Limb (tissue), 2 donors: Measurements from ENCODE around the gene TOPORS.
"Not testable (repeated sequence)": the region's sequence is repeated elsewhere in the genome, so short reads cannot be mapped to it uniquely, and the experiment has no call there.

Experiments used
- DNase-seq, 2 donors: peaks; one replicate each; pipeline ENCODE4 v3.0.0-alpha.2; 2016; ENCODE audit errors: extremely low spot score in 2 of 2

TOPORS gene

DNA sequence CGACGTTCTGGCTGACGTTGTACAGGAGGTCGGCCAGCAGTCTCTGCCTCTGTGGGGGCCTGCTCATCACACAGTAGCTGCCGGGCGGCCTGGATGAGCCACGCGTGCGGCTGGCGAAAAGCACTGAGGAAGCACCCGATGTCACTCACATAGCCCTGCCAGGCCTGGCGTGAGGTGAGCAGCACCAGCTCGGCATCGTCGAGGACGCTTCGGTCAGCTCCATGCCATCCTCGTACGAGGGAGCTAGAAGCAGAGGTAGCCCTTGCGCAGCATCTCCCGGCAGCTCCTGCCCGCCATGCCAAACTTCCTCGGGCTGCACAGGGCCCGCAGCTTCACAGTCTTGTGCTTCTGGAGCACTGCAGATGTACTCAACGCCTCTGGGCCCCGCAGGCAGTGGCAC lies 14.4 kb upstream of the TOPORS start:
- no peak for DNase-seq

DNA sequence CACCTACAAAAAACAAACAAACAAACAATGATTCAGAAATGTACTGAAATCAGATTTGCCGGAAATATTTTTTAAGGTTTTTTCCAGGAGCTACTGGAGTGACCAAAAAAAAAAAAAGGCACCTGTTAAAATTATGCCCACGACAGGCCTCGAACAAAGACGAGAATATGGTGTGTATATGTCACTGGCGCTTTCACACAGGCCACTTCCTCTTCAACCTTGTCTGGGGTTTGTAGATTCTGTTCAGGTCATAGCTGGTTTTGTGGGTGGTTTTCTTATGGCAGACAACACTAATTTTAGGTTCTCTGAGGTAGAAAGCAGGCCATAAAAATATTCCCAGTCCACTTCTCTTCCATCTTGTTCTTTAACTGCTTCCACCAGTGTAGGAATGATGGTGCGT lies 13.6 kb upstream of the TOPORS start:
- no peak for DNase-seq

DNA sequence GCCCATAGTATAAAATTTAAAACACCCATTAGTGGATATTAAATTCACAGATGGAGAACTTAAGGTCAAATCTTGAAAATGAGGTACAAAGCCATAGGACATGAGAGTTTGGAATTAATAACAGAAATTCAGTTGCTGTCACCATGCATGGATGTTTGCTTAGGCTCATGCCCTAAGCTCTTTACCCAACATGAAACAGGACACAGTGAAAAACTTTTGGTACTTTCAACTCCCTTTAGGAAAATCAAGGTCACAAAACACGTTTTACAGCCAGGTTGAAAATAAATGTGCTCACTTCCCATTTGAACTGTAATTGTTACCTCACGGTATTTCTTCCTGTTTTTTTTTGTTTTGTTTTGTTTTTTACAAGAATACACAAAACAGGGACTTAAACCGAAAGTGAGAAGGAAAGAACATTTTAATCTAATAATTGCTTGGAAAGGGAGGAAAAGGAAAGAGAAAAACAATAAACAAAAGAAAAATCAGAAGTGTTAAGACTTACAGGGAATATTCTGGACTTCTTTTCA lies 6.1 kb upstream of the TOPORS start:
- DNase-seq, result no peak

DNA sequence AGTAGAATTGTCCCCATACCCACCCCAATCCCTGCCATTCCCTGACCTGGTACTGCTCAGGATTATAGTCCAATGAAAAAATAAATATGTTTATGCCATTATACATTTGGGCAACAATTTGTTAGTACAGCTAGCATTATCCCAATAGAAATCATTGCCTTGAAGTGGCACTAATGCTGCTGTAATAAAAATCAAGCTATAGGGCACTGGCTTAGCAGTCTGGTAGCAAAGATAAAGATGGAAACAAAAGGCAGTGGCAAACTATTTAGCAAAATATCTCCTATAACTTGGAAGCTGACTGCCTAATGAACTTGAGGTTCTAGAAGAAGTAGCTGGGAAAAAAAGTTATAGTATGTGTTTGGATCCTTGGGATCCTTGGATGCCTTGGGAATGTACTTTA lies 2.2 kb upstream of the TOPORS start:
- no peak for DNase-seq

DNA sequence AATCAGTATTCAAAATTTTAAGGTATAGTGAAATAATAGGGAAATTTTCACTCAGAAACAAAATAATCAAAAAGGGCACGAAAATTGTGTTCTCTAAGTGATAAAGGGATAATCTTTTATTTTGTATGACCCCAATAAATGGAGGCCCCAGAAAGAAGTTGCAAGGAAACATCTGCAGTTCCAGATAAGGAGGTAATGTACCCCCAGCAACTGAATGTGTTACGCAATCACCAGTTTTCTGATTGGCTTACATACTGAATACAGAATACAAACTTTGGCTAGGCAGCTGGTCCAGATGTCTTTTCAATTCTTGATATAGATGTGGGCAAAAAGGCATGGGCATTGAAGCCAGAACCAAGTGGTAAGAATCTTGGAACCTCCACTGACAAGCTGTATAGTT lies 1.7 kb upstream of the TOPORS start:
- no peak for DNase-seq

DNA sequence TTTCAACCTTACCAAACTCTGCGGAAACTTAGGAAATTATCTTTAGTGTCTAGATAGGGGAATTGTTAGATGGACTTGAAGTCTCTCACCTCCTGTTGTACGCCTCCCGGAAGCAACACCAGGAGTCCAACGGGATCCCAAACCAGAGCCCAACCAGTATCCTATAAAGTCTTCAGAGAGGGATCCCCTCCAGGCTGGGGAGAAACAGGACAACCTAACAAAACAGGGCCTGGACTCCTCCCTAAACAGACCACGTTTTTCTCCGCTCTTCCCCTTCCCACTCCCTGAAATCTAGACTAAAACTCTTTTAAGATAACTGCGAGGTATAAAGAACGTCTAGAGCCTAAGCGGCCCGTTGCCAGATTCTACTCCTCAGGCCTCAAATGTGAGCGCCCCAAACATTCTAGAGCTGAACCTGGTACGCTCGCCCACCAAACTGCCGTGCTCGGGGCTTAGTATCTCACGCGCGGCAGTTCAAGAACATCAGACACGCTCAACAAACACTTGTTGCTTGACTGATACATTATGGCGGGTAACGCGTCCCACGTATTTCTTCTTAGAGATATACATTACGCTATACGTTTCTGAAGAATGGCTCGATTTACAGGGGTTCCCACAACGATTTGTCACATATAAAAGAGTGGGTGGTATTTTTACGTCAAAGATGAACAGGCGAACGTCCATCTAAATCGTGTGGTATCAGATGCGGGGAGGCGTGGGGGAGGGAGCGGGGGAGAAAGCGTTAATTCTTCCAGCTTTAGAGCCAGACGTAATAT lies 922 bp downstream of the TOPORS start:
- DNase-seq, result peak; percentile 32 to 62

DNA sequence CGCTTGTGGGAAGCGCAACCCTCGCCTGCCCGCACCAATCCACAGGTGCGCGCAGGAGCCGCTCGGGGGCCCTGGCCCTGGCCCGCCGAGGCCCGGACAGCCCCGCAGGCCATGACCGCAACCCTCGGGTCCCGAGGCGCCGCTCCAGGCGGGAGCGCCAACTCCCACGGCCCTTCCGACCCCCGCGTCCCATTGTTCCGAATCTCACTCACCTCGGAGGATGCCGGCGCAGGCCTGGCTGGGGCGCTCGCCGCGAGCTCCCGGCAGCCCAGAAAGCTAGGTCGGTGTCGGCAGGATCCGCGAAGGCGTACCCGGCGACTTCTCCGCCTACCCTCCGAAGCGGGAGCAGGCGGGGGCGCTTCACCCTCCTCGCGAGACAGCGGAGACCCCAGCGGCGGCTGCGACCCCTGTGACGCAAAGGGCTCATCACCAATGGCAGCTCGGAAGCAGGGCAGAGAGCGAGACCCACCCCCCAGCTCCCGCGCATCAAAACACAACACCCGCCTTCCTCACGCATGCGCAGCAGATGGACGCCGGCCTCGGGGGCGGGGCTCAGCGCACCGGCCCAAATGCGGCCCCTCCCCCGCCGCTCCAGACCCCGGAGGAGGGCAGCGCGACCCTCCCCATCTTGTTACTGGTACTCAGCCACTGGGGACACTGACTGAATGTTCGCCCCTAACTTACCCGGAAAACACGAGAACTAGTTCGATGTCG lies 1.7 kb downstream of the TOPORS start:
- peak; percentile 96 to 99 for DNase-seq

DNA sequence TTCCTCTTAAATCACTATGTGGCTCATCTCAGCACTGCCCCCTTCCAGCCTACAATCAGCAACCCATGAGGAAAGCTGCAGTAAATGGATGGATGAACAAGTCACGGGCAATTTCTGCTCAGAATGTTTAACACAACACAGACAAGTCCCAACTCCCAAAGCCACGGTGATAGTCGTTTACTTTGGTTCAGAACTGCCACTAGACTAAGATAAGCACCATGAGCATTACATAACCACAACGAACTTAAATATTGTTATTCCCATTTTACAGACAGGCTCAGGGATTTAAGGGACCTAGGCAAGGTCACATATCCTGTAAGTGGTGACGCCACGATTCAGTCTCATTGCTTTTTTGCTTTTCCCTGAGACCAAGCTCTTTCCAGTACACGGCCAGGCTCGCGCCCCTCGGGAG lies 2.2 kb downstream of the TOPORS start:
- peak in 1 of 2 donors; percentile 30 for DNase-seq

DNA sequence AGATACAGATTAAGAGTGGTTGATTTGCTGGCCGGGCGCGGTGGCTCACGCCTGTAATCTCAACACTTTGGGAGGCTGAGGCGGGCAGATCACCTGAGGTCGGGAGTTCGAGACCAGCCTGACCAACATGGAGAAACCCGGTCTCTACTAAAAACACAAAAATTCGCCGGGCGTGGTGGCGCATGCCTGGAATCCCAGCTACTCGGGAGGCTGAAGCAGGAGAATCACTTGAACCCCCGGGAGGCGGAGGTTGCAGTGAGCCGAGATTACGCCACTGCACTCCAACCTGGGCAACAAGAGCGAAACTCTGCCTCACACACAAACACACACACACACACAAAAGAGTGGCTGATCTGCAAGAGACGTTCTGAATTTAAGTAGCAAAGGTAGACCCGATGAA lies 4.2 kb downstream of the TOPORS start:
- DNase-seq, result not testable (repeated sequence)

DNA sequence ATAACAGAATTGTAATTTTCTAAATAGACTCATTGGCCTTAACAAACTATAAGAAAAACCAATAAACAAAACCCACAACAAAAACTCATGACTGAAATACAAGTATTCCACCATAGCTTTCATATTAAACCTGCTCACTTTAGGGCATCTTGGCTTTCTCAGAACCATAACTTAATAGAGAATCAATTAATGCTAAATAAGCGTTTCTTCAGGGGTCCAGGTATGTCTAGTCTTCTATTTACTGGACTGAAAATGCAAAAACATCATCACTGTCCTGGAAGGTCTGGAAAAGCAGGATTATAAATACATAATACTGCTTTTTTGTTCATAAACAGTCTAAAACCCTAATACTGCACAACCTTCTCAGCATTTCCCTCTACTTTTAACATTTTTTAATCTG lies 6.5 kb downstream of the TOPORS start:
- DNase-seq, result no peak

DNA sequence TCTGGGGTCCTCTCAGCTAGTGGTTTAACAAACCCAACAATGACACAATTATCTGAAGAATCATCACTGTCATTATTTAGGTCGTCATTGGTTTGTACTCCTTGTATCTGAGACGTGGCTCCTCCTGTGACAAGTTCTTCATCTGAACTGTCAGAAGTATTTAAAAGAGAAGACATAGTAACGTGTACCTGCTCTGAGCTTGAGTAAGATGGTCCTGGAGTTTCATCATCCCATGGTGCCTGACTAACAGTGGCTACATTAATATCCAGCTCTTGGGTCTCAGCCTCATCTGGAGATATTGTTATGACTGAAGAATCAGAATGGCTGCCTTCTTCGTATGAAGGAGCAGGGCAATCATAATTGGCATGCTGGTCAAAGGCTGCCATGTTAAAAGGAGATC lies 9.3 kb downstream of the TOPORS start:
- DNase-seq, result no peak

DNA sequence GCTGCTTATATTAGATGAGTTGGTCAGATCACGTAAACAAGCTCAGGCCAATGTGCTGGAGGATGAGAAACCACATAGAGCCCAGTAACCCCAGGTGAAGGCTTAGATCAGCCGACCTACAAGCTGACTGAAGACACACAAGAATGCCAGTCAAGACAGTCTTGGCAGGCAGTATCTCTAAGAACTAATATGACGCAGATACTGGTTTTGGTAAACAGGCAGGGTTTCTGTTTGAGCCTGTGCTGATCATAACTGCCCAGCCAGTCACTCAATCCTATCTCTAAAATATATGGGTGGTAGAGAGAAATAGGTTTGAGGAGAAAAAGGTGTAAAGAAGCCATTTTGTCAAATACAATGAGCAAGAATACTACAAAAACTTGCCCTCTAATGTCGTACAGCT lies 18.6 kb downstream of the TOPORS start:
- no peak for DNase-seq

DNA sequence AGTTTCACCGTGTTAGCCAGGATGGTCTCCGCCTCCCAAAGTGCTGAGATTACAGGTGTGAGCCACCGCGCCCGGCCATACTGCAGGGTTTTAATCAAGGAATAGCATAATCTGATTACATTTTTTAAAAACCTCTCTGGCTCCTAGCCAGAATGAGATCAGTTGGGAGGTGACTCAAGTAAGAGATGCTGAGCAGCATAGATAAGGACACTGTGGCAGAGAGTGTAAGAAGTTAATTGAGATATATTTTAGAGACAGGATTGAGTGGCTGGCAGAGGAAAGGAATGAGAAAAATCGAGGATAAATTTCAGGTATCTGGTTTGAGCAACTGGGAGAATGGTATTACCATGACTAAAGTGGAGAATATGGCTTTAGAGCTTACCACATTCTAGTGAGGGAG lies 19.1 kb downstream of the TOPORS start:
- no peak for DNase-seq

DNA sequence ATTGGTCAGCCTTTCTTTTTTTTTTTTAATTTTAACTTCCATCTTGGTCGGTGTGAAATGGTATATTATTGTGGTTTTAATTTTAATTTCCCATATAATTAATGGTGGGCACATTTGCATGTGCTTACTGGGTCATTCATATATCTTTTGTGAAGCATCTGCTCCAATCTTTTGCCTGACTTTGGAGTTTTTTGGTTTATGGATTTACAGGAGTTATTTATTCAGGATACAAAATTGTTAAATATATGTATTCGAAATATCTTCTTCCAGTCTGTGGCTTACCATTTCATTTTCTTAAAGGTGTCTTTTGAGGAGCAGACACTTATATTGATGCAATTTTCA lies 25.7 kb downstream of the TOPORS start:
- no peak for DNase-seq

DNA sequence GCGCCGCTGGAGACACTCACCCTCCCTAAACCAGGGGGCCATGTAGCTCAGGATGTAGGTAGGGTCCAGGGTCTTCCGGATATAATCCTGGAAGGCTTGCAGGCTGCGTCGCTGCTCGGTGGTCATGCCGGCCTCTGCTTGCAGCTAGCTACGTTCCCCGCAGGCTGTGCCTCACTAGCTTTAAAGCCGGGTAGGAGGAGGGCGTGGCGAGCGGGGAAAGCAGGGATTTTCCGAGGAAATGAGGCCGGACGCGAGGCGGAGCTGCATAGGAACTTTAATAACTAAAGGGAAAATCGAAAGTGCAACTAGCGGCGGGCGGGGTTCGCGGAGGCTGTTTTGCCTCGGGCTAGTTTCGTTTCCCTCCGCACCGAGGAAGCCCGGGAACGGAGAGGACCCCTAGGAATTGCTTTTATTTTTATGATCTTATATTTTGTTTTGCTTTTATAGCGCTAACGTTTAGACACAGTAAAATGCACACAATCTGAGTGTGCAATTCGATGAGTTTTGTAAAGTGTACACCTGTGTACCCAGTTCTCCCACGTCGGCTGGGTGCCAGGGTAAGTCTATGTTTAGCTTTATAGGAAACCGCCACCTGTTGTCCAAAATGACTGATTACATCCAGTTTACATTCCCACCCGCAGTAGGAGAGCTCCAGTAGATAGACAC lies 26.2 kb downstream of the TOPORS start, which contains the start of gene RIGI:
Gene RIGI, minus strand, starts transcription at position 156 of the 666 bp plus-strand sequence. Its CDS starts 30 bp downstream, at position 126.
- peak; percentile 87 to 88 for DNase-seq

DNA sequence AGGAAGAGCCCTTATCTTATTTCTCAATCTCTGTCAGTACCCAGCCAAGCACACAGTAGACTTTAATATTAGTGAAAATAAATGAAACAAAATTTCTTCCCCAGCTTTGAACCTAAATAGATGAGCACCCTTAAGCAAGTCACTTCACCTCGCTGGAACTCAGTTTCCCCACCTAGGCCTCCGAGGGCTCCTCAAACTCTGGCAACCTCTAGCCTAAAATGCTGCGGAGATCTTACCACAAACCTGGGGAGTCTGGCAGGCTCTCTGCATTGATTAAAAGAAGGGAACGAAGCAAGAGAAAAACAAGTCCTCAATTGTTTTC lies 26.7 kb downstream of the TOPORS start:
- DNase-seq, result no peak

DNA sequence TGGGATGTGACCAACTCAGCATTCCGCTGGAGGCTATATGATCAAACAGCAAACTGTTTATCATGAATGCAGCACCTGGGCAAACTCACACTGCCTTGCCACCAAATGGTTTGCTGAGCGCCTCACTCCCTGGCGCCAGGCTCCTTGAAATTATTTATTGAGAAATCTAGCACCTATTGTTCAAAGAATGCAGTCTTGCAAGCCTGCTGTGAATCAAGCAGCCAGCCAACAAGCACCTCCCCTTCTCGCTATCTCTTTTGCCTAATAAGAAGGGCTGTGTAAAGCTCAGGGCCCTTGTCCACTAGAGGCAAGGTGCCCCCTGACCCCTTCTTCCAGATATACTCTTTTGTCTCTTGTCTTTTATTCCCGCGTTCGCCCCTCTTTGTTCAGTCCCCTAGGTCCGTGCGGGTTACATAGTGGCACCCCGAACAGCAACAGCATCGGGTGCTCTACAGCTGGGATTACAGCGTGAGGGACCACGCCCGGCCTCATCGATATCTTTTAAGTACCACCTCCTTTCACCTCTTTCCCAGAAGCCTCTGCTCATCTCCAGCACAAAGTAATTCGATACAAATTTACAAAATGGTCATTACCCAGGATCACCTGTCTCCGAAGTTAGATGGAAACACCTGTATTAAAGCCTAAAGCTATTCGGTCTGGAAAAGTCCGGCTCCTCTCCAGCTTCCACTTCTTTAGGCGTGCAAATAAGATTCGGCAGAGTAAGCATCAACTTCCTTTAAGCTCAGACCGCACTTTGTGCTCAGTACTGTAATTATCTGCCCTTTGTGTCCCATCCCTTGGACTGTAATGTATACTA lies 27.3 kb downstream of the TOPORS start:
- DNase-seq, result no peak

DNA sequence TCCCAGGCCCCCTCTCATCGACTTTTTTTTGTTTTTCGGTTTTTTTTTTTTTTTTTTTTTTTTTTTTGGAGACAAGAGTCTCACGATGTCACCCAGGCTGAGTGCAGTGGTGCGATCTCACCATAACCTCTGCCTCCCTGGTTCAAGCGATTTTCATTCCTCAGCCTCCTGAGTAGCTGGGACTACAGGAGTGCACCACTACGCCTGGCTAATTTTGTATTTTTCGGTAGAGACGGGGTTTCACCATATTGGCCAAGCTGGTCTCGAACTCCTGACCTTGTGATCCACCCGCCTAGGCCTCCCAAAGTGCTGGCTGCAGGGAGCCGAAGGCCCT lies 27.9 kb downstream of the TOPORS start:
- not testable (repeated sequence) for DNase-seq

DNA sequence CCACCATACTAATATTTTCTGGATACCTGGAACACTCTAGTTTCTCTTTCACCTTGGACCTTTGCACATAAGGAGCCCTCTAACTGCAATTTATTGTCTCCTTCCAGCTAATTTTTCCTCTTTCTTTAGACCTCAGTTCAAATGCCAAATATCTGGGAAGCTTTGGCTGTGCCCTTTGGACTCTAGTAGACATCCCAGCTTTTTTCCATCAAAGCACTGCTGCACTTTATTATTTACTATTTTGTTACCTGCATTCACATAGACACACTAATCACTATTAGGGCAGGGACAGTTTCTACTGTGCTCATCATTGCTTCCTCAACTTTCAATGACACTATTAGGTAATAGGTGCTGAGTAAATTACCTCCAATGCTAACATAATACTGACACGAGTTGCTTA lies 28.5 kb downstream of the TOPORS start:
- no peak for DNase-seq

DNA sequence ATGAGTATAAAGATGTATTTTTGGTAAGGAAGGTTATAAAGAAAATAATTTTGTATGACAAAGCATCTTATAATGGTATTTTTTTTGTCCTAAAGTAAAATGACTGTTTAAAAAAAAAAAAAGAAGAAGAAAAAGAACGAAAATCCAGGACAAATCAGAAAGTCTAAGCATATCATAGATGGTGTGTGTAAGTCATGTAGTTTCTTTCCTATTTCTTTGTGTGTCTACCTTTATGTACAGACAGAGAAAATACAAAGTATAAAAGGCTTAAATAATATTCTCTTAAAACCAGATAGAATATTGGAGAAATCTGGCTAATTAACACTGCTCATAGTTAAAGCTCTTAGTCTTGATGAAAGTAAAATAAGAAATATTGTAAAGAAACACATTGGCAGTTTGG lies 34.1 kb downstream of the TOPORS start:
- no peak for DNase-seq

DNA sequence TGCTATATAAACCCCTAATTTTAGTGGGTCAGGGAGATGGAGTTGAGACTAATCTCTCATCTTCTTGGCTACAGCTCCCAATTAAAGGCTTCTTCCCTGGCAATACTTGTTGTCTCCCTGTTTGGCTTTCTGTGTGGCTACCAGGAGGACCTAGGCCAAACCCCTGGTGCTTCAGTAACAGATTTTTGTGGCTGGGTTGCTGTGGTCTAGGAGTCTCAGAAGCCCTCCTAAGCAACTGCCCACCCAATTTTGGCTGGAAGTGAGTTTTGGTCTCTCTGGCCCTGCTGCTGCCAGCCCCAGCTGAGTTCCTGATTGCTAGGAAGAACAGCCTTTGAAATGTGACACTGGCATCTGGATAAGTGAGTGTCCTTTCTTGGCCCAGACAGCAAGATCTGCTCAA lies 36.1 kb downstream of the TOPORS start:
- no peak for DNase-seq

DNA sequence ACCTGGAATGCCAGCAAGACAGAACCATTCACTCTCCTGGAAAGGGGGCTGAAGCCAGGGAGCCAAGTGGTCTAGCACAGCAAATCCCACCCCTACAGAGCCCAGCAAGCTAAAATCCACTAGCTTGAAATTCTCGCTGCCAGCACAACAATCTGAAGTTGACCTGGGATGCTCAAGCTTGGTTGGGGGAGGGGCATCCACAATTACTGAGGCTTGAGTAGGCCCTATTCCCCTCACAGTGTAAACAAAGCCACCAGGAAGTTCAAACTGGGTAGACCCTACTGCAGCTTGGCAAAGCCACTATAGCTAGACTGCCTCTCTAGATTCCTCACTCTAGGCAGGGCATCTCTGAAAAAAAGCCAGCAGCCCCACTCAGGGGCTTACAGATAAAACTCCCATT lies 43.7 kb downstream of the TOPORS start:
- DNase-seq, result no peak
